OCI-LY3 (cell line): ENCODE results near the gene ZNF326.

Source experiments
- CTCF ChIP-seq: fragments of 200-600, 300-600 bp; sonication (generic); IDR thresholded peaks from 2 replicates; pipeline ENCODE4 v1.5.1; 2014; ENCODE audit warnings: antibody characterized with exemption, low read length, low read depth
- EZH2phosphoT487 ChIP-seq: fragments of 200-600 bp; shearing (Covaris generic); IDR thresholded peaks from 2 replicates; pipeline ENCODE4 v1.6.1; 2018; ENCODE audit warnings: antibody characterized with exemption, mixed run types, low read depth

GRCh38 chr1:89953929-89954328 lies 41.0 kb upstream of the ZNF326 start:
- TF ChIP-seq CTCF (no peak), EZH2phosphoT487 (no peak)
